IMR-90 (cell line): ENCODE data around the gene GIPR. TPM values are rescaled to one million over a fixed set of nuclear protein-coding genes. Genes with fewer than 3 reads are reported as not detected.

Experiments used
- ATAC-seq: fragments of 200-7000 bp; cut with Tn5 transposase; 2 replicates; pipeline ENCODE4 v1.9.1; 2020; ENCODE audit warnings: low read depth, mild to moderate bottlenecking, moderate library complexity
- BruUV-seq: library from RNA; stranded (reverse); fragments of 400-500 nt; replicated peaks from 2 replicates; lab custom pipeline; 2021; lab: Mats Ljungman, UMichigan
- CTCF ChIA-PET: fragments of 300-600 bp; formaldehyde crosslinking; extraction: SDS; loops from one replicate; lab custom pipeline; 2021; ENCODE audit warnings: antibody characterized with exemption; lab: Yijun Ruan, JAX
- POLR2A ChIA-PET: fragments of 300-600 bp; sonication (Branson Sonifier 250); formaldehyde crosslinking; loops from one replicate; lab custom pipeline; 2022; ENCODE audit warnings: antibody characterized with exemption; ENCODE audit not compliant: unreplicated experiment; lab: Charles Lee
- DNase-seq: peaks from one replicate; pipeline ENCODE4 v3.0.0; 2013
- H2AFZ ChIP-seq: replicated peaks from 2 replicates; pipeline ENCODE3; 2013; ENCODE audit warnings: low read length, mild to moderate bottlenecking; ENCODE audit not compliant: poor library complexity
- H2AK5ac ChIP-seq: 2 replicates; pipeline ENCODE4 v1.6.1; 2013; ENCODE audit warnings: low read depth, low read length, inconsistent platforms
- H2AK9ac ChIP-seq: replicated peaks from 2 replicates; pipeline ENCODE3; 2013; ENCODE audit warnings: mild to moderate bottlenecking, low read depth, low read length, moderate library complexity; ENCODE audit not compliant: poor library complexity
- H2BK120ac ChIP-seq: 2 replicates; pipeline ENCODE4 v1.6.1; 2013; ENCODE audit warnings: low read depth, low read length, inconsistent platforms
- H2BK15ac ChIP-seq: 3 replicates; pipeline ENCODE4 v1.6.1; 2013; ENCODE audit warnings: low read depth, low read length, inconsistent platforms
- H2BK20ac ChIP-seq: 2 replicates; pipeline ENCODE4 v1.6.1; 2013; ENCODE audit warnings: low read depth, mild to moderate bottlenecking, inconsistent platforms, low read length, moderate library complexity
- H2BK5ac ChIP-seq: 2 replicates; pipeline ENCODE4 v1.6.1; 2013; ENCODE audit warnings: mild to moderate bottlenecking, low read depth, low read length, inconsistent platforms; ENCODE audit not compliant: poor library complexity, severe bottlenecking
- H3K14ac ChIP-seq: replicated peaks from 2 replicates; pipeline ENCODE4 v1.6.1; 2013; ENCODE audit warnings: low read depth, low read length, inconsistent platforms
- H3K18ac ChIP-seq: 2 replicates; pipeline ENCODE4 v1.6.1; 2013; ENCODE audit warnings: low read depth, low read length, control low read depth
- H3K23ac ChIP-seq: 2 replicates; pipeline ENCODE4 v1.6.1; 2013; ENCODE audit warnings: low read depth, low read length, inconsistent platforms
- H3K27ac ChIP-seq: 2 replicates; pipeline ENCODE4 v1.5.1; 2013; ENCODE audit warnings: mild to moderate bottlenecking, control low read depth, low read length; ENCODE audit not compliant: insufficient read depth
- H3K27me3 ChIP-seq: 2 replicates; pipeline ENCODE4 v1.6.1; 2013; ENCODE audit warnings: low read length; ENCODE audit not compliant: control insufficient read depth, insufficient read depth
- H3K36me3 ChIP-seq: 2 replicates; pipeline ENCODE4 v1.6.1; 2013; ENCODE audit warnings: low read length, mixed read lengths; ENCODE audit not compliant: control insufficient read depth, insufficient read depth
- H3K4ac ChIP-seq: 2 replicates; pipeline ENCODE4 v1.6.1; 2013; ENCODE audit warnings: low read depth, low read length, inconsistent platforms
- H3K4me1 ChIP-seq: 2 replicates; pipeline ENCODE4 v1.6.1; 2013; ENCODE audit warnings: low read length, mixed read lengths; ENCODE audit not compliant: control insufficient read depth, insufficient read depth
- H3K4me2 ChIP-seq: 2 replicates; pipeline ENCODE4 v1.6.1; 2013; ENCODE audit warnings: low read depth, mild to moderate bottlenecking, control low read depth, low read length, moderate library complexity
- H3K4me3 ChIP-seq: 2 replicates; pipeline ENCODE4 v1.5.1; 2013; ENCODE audit warnings: low read depth, mild to moderate bottlenecking, control low read depth, low read length, moderate library complexity; ENCODE audit not compliant: insufficient read depth
- H3K56ac ChIP-seq: 2 replicates; pipeline ENCODE4 v1.6.1; 2013; ENCODE audit warnings: low read length, inconsistent platforms; ENCODE audit not compliant: insufficient read depth; ENCODE audit errors: extremely low read depth
- H3K79me1 ChIP-seq, 2 experiments: 2 replicates each; pipeline ENCODE4 v1.6.1; 2013; ENCODE audit warnings: low read length in 2 of 2, inconsistent platforms in 1 of 2, low read depth in 1 of 2
- H3K9ac ChIP-seq: 2 replicates; pipeline ENCODE4 v1.6.1; 2013; ENCODE audit warnings: low read depth, low read length, control low read depth
- H3K9me1 ChIP-seq: 2 replicates; pipeline ENCODE4 v1.6.1; 2013; ENCODE audit warnings: low read length, inconsistent platforms; ENCODE audit not compliant: insufficient read depth
- H3K9me3 ChIP-seq: 2 replicates; pipeline ENCODE4 v1.6.1; 2013; ENCODE audit warnings: low read length; ENCODE audit not compliant: control insufficient read depth, insufficient read depth
- H4K20me1 ChIP-seq: 2 replicates; pipeline ENCODE4 v1.6.1; 2013; ENCODE audit warnings: low read length, inconsistent platforms; ENCODE audit not compliant: insufficient read depth
- H4K5ac ChIP-seq: 2 replicates; pipeline ENCODE4 v1.6.1; 2013; ENCODE audit warnings: mild to moderate bottlenecking, low read depth, low read length, control low read depth
- H4K8ac ChIP-seq, 2 experiments: 2 replicates each; pipeline ENCODE4 v1.6.1; 2013; ENCODE audit warnings: low read depth in 2 of 2, low read length in 2 of 2, control low read depth in 1 of 2, inconsistent platforms in 1 of 2
- H4K91ac ChIP-seq: 2 replicates; pipeline ENCODE4 v1.6.1; 2013; ENCODE audit warnings: low read depth, low read length, inconsistent platforms; ENCODE audit not compliant: insufficient read depth
- BHLHE40 ChIP-seq: fragments of 150-350 bp; IDR thresholded peaks from 2 replicates; pipeline ENCODE4 v1.6.1; 2016; ENCODE audit warnings: mild to moderate bottlenecking, low read depth, low read length
- CEBPB ChIP-seq: IDR thresholded peaks from 2 replicates; pipeline ENCODE4 v1.6.1; 2012; ENCODE audit warnings: low read depth, low read length, improper control_type of control experiment
- CHD1 ChIP-seq: IDR thresholded peaks from 2 replicates; pipeline ENCODE4 v1.6.1; 2012; ENCODE audit warnings: low read depth, low read length, improper control_type of control experiment
- FOS ChIP-seq: fragments of 150-350 bp; IDR thresholded peaks from 2 replicates; pipeline ENCODE4 v1.6.1; 2016; ENCODE audit warnings: low read depth, low read length
- MAFK ChIP-seq: IDR thresholded peaks from 2 replicates; pipeline ENCODE4 v1.6.1; 2012; ENCODE audit warnings: low read depth, low read length, improper control_type of control experiment
- MAZ ChIP-seq: IDR thresholded peaks from 2 replicates; pipeline ENCODE4 v1.6.1; 2012; ENCODE audit warnings: low read depth, mild to moderate bottlenecking, low read length, improper control_type of control experiment, moderate library complexity, borderline replicate concordance
- NFE2L2 ChIP-seq: fragments of 150-350 bp; IDR thresholded peaks from 2 replicates; pipeline ENCODE4 v1.6.1; 2016; ENCODE audit warnings: low read depth, mild to moderate bottlenecking, low read length
- POLR2A ChIP-seq: IDR thresholded peaks from 2 replicates; pipeline ENCODE4 v1.6.1; 2012; ENCODE audit warnings: mild to moderate bottlenecking, low read depth, low read length
- SMC3 ChIP-seq: fragments of 150-350 bp; IDR thresholded peaks from 2 replicates; pipeline ENCODE4 v1.6.1; 2016; ENCODE audit warnings: low read depth, mild to moderate bottlenecking, antibody characterized with exemption, low read length, moderate library complexity
- WGBS, 2 experiments: methylation state at CpG; one replicate each; pipeline versions ENCODE4 v1.1.5 to v1.1.7; 2013; ENCODE audit warnings: missing lambda C conversion rate in 2 of 2; ENCODE audit not compliant: insufficient read length in 1 of 2; ENCODE audit errors: extremely low coverage in 2 of 2; 5-methylcytosine and 5-hydroxymethylcytosine counted together
- dilution Hi-C: fragments of 300-500 bp; cut with HindIII; formaldehyde crosslinking; loops from one replicate; pipeline ENCODE4 v1.14.3; 2018; ENCODE audit warnings: low sequenced_read_pairs; ENCODE audit not compliant: unreplicated experiment
- in situ Hi-C: fragments of 300-500 bp; cut with MboI; formaldehyde crosslinking; loops from 3 replicates; pipeline ENCODE4 v1.14.3; 2019; ENCODE audit warnings: low sequenced_read_pairs, inconsistent platforms, mixed read lengths
- intact Hi-C: fragments of 100-400 bp; cut with micrococcal nuclease; formaldehyde crosslinking; loops from 2 replicates; pipeline ENCODE4 v1.10.0; 2022
- polyA plus RNA-seq, 3 experiments: library from polyadenylated mRNA; depleted of rRNA; stranded (reverse); fragments of >200 nt; gene quantifications; 2 replicates each; pipeline ENCODE4 v1.2.3, GENCODE V29; 2012; ENCODE audit warnings: low replicate concordance in 1 of 3
- total RNA-seq: library from RNA; depleted of rRNA; stranded (reverse); fragments of >200 nt; gene quantifications from 2 replicates; pipeline ENCODE4 v1.2.3, GENCODE V29; 2012
- TF ChIP-seq, protein P1 (sequence below): fragments of 150-350 bp; IDR thresholded peaks from 2 replicates; pipeline ENCODE4 v1.6.1; 2016; ENCODE audit warnings: low read depth, mild to moderate bottlenecking, low read length, moderate library complexity, borderline replicate concordance
- TF ChIP-seq, protein P2 (sequence below): conservative IDR thresholded peaks from 2 replicates; pipeline ENCODE4 v1.5.1; 2012; ENCODE audit warnings: mild to moderate bottlenecking, low read depth, low read length, improper control_type of control experiment
- TF ChIP-seq, protein P3 (sequence below): fragments of 150-350 bp; IDR thresholded peaks from 2 replicates; pipeline ENCODE4 v1.6.1; 2017; ENCODE audit warnings: mild to moderate bottlenecking, antibody characterized with exemption, low read length, low read depth

Gene GIPR
- total and polyA plus RNA-seq, 2 of the 4 experiments (the other 2 are of a cell fraction) = 0.18 to 1.2 TPM

DNA sequence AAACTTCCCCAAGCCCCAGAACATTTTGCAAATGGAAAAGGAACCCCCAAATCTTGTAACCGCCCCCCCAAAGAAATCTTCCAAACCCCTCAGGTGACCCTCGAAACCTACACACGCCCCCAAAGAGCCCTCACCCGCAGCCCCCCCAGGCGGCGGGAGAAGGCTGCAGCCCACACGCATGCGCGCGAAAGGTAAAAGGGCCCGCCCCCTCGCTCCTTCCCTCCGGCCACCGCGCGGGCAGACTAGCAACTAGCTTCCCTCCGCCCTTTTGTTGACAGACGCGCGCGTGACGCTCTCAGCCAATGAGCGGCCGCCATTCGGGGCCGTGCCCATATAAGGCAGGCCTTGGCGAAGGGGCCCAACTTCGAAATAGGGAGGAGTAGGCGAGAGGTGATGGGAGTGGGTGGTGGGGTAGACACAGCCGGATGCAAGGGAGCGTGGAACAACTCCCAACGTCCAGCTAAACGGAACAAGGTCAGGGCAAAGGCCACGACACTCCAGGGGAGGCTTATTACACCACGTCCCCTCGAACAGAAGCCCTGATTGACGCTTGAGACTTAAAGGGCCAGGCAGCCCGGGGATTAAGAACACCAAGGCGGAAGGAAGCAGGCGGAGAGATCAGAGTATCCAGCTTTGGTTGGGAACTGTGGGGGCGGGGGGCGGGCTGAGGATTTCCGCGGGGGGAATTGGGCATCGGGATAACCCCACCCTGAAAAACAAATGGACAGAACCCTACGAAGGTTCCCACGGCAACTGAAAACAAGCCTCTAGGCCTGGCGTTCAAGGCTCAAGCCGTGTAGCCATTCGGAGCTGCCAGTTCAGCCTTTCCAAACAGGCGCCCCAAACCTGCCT, 49.3 kb downstream of the GIPR start:
- H3K27ac ChIP-seq = peak overlapping the region; percentile 93
- H2BK5ac ChIP-seq = peak overlapping the region; percentile 91
- peak overlapping the region; percentile 83 for H3K18ac ChIP-seq
- H4K20me1 ChIP-seq = no peaks in the 10 kb centered on the region
- peak overlapping the region; percentile 92 for H4K91ac ChIP-seq
- peak overlapping the region; percentile 97 for H3K56ac ChIP-seq
- in situ Hi-C loops = no loop called here
- peaks cover 23 to 82% of the 10 kb centered on the region in 2 experiments for H3K79me1 ChIP-seq
- H3K4me1 ChIP-seq = peaks cover 9% of the 10 kb centered on the region
- no TSS peak for BruUV-seq
- peak overlapping the region; percentile 95 for H2AFZ ChIP-seq
- H2AK5ac ChIP-seq = peak overlapping the region; percentile 98
- peak overlapping the region; percentile 85 to 99 for H4K8ac ChIP-seq
- H3K9me1 ChIP-seq = 0 out of 2 replicates have a peak, but pooled peaks cover 3% of the 10 kb centered on the region
- no peaks in the 10 kb centered on the region for H3K27me3 ChIP-seq
- H3K9me3 ChIP-seq = no peaks in the 10 kb centered on the region
- H3K4me2 ChIP-seq = peak overlapping the region; percentile 91
- ChIA-PET CTCF (interaction anchor here (0.6 to 2.0 kb wide), 3 partner anchors 18 to 25 kb away, joined by 3 to 10 read pairs (median 4); partner anchors contain the start of genes QPCTL and SNRPD2), POLR2A (interaction anchor here (0.5 to 1.0 kb wide), 7 partner anchors 10 to 53 kb away, joined by 3 to 21 read pairs (median 4); partner anchors contain the start of genes FBXO46, SIX5 and SNRPD2)
- peak; percentile 95 for ATAC-seq
- peak overlapping the region; percentile 100 for H3K14ac ChIP-seq
- peak; percentile 97 for DNase-seq
- peak overlapping the region; percentile 100 for H3K23ac ChIP-seq
- peaks cover 13% of the 10 kb centered on the region for H3K36me3 ChIP-seq
- peak overlapping the region; percentile 98 for H3K9ac ChIP-seq
- intact Hi-C loops = loop anchor here (1.0 kb wide), 1 partner anchor 53 kb away; no protein-coding TSS in a partner anchor
- H2BK15ac ChIP-seq = peak overlapping the region; percentile 95; the same call in 1 of the 3 replicates
- H2AK9ac ChIP-seq = peak overlapping the region; percentile 98
- WGBS, 2 experiments = 8% methylated on average over 8 of the region's 51 CpGs; no CpG with 5 or more reads in 1 of the 2 experiments
- peak overlapping the region; percentile 54 for H3K4me3 ChIP-seq
- peak overlapping the region; percentile 70; the same call in 1 of the 2 replicates for H2BK20ac ChIP-seq
- H4K5ac ChIP-seq = peak overlapping the region; percentile 84
- peak overlapping the region; percentile 91 for H2BK120ac ChIP-seq
- dilution Hi-C loops = no loop called here
- peak overlapping the region; percentile 97 for H3K4ac ChIP-seq
- no peak for TF ChIP-seq CHD1
- TF ChIP-seq MAZ = peak; percentile 61; the same call in 1 of the 2 replicates
- TF ChIP-seq MAFK = no peak
- TF ChIP-seq, protein P1, sequence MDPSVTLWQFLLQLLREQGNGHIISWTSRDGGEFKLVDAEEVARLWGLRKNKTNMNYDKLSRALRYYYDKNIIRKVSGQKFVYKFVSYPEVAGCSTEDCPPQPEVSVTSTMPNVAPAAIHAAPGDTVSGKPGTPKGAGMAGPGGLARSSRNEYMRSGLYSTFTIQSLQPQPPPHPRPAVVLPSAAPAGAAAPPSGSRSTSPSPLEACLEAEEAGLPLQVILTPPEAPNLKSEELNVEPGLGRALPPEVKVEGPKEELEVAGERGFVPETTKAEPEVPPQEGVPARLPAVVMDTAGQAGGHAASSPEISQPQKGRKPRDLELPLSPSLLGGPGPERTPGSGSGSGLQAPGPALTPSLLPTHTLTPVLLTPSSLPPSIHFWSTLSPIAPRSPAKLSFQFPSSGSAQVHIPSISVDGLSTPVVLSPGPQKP = peak; percentile 83; the same call in 1 of the 2 replicates
- TF ChIP-seq, protein P2, sequence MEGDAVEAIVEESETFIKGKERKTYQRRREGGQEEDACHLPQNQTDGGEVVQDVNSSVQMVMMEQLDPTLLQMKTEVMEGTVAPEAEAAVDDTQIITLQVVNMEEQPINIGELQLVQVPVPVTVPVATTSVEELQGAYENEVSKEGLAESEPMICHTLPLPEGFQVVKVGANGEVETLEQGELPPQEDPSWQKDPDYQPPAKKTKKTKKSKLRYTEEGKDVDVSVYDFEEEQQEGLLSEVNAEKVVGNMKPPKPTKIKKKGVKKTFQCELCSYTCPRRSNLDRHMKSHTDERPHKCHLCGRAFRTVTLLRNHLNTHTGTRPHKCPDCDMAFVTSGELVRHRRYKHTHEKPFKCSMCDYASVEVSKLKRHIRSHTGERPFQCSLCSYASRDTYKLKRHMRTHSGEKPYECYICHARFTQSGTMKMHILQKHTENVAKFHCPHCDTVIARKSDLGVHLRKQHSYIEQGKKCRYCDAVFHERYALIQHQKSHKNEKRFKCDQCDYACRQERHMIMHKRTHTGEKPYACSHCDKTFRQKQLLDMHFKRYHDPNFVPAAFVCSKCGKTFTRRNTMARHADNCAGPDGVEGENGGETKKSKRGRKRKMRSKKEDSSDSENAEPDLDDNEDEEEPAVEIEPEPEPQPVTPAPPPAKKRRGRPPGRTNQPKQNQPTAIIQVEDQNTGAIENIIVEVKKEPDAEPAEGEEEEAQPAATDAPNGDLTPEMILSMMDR = peak; percentile 29; the same call in 1 of the 2 replicates
- TF ChIP-seq NFE2L2 = no peak
- peak; percentile 53; the same call in 1 of the 2 replicates for TF ChIP-seq FOS
- peak; percentile 81 for TF ChIP-seq POLR2A
- TF ChIP-seq, protein P3, sequence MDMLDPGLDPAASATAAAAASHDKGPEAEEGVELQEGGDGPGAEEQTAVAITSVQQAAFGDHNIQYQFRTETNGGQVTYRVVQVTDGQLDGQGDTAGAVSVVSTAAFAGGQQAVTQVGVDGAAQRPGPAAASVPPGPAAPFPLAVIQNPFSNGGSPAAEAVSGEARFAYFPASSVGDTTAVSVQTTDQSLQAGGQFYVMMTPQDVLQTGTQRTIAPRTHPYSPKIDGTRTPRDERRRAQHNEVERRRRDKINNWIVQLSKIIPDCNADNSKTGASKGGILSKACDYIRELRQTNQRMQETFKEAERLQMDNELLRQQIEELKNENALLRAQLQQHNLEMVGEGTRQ = peak; percentile 99
- peak; percentile 45; the same call in 1 of the 2 replicates for TF ChIP-seq CEBPB
- peak; percentile 91 for TF ChIP-seq BHLHE40
- no peak for TF ChIP-seq SMC3
